Stimulated activated CD8-positive, alpha-beta memory T cell treated with anti-CD3 and anti-CD28 coated beads, Interleukin-15, amount 100 ng/mL, for 24 hours (primary cell): Measurements from ENCODE around the gene TRABD2B.

Experiments
- DNase-seq: peaks from one replicate; pipeline ENCODE4 v3.0.0-alpha.2; 2020; ENCODE audit warnings: low read depth

The TRABD2B gene

DNA sequence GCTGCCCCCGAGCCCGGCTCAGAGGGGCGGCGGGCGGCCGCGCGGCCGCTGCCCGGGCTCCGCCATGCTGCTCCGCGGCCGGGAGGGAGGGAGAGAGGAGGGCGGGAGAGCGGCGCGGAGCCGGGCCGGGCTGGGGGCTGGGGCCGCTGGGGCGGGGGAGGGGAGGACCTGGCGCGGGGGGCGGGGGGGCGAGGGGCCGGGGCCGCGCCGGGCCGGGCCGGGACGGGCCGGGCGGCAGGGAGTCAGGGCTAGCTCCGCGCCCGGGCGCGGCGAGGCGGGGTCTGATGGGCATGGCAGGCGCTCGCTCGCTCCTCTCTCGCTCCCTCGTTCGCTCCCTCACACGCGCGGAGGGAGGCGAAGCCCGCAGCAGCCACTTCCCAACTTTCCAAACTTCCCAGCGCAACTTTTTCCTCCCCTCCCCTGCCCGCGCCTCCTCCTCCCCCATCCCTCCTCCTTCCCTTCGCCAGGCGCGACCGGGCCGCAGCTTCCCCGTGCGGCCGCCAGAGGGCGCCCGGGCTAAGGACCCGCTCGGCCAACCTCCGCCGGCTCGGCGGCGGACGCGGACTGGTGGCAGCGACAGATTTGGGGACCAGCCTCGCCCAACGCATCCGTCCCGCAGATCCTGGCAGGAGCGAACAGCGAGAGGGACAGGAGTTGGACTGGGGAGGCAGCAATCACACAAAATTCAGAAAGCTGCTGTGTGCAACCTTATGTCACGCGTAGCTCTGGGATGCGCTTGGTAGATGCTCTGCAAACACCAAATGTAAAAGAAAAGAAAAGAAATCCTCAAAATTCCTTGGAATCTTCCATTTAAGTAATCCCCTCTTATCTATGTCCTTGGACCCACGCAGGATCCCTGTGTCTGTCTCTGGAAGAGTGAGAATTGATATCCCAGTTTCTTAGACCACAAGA lies at the start of gene TRABD2B:
TRABD2B (minus strand) TSS at position 97 of the 912 bp plus-strand sequence.
- DNase-seq = peak; percentile 53

DNA sequence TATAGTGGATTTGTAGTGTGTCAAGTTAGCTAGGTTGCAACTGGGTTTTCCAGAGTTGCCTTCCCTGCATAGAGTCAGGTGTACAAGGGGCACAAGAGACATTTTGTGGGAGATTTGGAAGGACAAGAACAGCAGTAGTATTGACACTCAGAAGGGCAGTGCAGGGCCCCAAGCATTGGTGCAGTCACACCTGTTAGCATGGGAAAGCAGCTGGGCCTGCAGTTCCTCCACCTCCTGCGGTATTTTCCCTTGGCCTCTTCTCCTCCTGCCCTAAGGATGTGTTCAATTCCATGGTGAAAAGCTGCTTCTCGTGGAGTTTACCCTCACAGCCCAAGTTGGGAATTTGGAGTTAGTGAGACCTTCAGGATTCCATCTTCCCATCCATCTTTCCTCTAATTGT lies 47.1 kb upstream of the TRABD2B start:
- no peak for DNase-seq

- no peak for DNase-seq
These were observed 46.4 kb upstream of the TRABD2B start for GRCh38 chr1:48043622-48044021.

GRCh38 chr1:48040154-48040553 lies 43.0 kb upstream of the TRABD2B start:
- DNase-seq = no peak

- DNase-seq = no peak
These were observed 42.2 kb upstream of the TRABD2B start for GRCh38 chr1:48039088-48040054.

DNA sequence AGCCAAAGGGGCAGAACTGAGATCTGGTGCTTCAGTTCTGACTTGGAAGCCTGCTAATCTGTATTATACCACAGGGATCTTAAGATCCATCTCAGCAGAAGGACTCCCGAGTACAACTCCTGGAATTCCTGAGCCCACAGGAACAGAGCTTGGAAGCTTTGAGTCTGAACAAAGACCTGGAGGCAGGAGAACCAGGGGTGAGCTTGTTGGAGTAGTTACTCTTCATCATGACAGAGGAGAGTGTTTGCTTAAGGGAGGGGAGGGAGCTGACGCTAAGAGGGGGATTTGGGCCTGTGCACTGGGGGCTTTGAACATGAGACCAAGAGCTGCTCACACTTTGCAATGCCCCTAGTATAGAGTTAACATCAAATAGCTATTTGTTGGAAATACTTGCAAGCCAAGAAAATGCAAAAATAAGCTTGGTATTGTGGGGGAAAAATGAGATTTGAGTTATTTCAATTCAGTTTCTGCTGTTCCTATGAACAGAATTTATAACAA lies 41.1 kb upstream of the TRABD2B start:
- DNase-seq = no peak

DNA sequence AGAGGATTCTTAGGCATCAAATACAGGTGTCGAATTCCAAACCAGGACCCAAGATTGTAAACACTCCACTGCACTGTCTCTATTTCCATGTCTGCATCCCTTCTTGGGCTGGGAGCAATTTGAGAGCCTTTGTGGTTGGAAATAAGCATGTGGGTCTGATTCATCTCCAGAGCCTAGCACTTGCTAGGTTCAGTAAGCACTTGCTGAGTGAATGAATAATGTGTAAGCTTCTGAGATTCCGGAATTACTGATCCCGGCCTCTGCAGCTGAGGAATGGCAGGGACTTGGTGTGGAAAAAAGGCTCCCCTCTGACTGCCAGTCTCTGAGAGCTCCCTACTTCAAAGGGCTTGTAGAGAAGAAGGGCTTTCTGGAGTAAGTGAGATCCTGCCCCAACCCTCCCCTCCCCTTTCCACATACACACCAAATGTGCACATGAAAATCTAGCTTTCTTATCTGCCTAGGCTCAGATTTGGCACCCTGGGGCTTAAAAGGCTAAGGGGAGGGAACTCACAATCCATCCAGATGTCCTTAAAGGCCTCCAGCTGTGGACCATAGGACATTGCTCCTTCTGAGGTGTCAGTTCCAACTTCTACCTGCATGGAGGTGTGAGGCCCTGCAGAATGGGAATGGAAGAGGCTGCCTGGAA lies 39.6 kb upstream of the TRABD2B start:
- DNase-seq = no peak

DNA sequence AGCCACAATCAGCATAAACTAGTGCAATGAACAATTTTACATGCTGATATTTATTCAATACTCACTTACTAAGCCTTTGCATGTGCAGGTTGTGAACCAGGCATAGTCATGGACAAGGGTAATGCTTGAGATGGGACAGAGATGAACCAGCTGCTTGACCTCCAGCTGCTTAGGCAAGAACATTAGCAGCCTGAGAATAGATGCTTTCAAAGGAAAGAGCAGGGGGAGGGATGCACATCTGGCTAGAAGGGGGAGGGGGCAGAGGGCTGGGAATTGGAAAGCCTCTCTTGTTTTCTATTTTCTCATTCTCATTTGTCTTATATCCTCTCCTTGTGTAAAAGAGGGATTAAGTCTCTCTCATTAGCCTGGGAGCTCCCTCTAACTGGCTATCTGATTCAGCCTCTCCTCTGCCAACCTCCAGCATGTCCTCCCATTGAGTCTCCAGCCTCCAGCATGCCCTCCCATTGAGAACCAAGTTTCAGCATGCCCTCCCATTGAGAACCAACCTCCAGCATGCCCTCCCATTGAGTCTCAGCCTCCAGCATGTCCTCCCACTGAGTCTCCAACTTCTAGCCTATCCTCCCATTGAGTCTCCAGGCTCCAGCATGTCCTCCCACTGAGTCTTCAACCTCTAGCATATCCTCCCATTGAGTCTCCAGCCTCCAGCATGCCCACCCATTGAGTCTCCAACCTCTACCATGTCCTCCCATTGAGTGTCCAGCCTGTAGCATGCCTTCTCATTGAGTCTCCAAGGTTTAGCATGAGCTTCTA lies 38.4 kb upstream of the TRABD2B start:
- no peak for DNase-seq

DNA sequence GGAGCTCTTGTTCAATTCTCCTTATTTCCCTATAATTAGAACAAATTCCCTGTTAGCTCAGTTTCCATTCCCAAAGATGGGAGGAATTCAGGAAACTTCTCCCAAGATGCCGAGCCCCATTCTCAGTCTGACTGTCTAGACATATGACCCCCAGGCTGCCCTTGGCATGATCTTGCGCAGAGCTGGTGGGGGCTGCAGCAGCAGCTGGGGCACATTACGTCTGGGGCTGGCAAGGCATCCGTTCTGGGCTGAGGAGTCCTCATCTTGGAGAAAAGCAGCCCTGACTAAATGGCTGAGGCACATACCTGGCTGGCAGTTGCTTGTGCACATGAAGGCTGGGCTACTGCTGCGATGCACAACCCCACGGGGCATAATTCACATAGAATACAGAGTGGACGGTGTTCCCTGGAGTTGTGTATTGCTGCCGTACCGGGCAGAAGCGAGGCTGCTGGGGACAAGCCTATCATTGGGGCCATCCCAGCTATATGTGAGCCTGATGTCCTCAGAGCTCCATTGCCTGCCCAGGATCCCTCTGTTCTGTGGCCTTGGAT lies 36.4 kb upstream of the TRABD2B start:
- DNase-seq = no peak

- DNase-seq = no peak
These were observed 34.5 kb upstream of the TRABD2B start for GRCh38 chr1:48031676-48032075.

DNA sequence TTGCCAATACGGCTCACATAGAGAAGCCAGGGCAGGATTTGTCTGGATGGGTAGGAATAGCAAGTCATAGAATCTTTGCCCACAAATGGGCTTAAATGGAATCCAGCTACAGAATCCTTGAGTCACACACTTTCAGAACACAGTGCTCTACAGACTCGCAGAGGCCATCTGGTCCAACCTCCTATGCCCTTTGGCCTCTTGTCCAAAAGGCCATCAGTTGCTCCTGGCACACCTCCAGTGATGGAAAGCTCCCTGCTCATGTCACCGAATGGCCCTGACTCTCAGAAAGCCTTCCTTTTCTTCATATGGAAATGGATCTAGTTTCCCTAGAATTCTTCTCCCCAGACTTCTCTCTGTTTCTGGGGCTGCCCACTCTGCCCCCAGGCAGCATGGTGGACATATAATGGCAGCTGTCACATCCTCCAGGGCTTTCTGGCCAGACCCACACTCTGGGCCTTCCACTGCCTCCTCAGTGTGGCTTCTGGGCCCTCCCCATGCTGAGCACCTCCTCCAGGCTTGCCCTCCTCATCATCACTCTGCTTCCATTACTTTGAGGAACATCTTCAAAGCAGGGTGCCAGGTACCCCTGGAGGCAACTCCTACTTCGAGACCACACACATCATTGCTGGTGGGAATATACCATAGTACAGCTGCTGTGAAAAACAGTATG lies 33.6 kb upstream of the TRABD2B start:
- no peak for DNase-seq

DNA sequence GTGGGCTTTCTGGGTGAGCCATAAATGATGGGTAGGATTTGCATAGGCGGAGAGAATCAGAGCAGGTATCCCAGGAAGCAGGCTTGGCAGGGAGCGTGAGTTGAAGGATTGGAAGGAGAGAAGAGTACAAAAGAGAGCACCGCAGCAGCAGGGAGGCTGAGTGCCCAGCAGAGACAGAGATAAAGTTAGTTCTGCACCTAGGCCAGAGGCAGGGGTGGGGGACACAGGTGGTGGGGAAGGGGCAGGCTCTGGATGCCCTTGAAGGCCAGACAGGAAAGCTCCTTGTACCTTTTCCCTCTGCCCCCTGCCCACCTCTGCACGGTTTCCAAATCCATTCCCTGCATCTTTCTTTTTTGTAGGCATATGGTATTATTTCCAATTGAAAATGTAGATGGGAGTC lies 33.0 kb upstream of the TRABD2B start:
- DNase-seq = no peak

DNA sequence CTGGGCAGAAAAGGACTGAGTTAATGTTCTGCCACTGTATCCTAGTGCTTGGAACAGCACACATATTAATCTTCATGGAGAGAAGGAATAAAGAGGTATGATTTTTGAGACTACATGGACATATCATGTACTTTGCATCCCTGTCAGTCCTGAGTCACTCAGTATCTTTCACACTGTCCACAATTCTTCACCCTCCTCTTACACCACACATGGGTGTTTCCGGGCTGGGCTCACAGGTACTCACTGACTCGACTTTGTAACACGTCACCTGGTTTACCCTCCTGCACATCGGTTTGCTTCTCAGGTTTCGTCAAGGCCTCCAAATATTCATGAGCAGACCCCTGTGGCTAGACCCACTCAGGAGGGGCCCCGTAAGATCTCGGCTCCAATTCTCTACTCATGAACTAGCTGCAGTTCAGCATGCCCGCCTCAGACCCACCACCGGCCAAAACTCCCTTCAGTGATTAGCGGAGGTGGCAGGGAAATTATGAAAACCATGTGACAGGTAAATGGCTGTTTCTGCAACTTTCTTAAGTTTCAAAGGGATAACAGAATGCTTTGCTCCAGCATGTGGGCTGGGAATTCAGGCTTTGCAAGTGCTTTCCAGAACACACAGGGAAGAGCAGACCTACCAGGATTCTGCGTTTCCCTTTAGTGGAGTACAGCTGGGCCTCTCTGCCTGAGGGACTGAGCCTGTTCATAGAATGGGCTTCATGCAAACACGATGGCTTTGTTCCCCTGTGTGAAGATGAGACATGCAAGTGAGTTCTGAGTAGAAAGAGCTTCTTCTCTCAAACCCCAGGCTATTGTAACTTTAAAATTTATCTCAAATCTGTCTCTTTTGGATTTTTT lies 31.3 kb upstream of the TRABD2B start:
- DNase-seq = no peak

DNA sequence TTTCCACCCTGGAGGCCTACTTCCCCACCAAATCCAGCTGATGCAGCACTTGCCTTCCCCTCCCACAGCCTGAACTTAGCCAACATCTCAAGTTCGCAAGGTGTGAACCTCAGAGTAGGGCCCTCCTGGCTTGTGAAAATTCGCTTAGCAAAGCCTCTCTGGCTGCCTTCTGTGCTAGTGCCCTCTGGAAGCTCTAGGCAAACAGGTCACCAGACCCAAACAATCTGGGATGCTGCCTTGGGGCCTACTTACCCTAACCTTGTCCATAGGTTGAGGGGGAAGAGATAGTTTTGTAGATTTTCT lies 30.3 kb upstream of the TRABD2B start:
- no peak for DNase-seq

- no peak for DNase-seq
These were observed 29.7 kb upstream of the TRABD2B start for GRCh38 chr1:48026701-48027532.

- no peak for DNase-seq
These were observed 29.1 kb upstream of the TRABD2B start for GRCh38 chr1:48026275-48026674.

DNA sequence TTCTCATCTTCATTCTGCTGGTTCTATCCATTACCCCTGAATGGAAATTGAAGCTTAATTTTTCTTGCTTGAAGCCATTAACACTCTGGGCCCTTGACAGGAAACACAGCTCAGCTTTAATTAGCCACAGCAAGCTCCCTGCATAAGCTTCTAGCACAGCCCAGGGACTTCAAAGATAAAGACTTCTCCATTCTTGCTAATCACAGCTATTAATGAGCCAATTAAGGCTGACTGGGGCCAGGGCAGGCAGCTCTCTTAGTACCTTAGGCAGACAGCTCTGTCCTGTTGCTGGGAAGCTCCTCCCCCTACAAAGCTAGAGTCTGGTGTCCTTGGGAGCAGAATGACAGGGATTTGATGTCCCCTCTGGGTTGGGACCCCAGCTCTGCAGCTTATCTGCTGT lies 27.9 kb upstream of the TRABD2B start:
- no peak for DNase-seq

- DNase-seq = no peak
These were observed 26.3 kb upstream of the TRABD2B start for GRCh38 chr1:48023488-48023887.

DNA sequence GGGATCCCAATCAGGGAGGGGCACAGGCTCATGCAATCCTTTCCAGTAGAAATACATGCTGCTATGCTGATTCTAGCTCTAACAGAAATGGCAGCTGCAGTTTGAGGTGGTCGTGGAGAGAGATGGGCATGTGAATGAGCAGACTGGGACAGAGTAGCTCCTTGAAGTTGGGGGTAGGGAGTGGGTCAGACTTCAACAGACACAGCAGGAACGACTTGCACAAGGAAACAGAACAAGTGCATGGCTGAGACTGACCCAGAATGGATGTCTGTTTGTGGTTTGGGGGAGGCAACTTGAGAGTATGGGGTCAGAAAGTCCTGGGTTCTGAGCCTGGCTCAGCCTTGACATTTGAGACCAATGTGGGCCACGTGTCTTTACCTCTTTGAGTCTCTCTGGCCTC lies 25.1 kb upstream of the TRABD2B start:
- no peak for DNase-seq
